HPDE6-E6E7 (cell line): ENCODE measurements around the gene OSM.
"Not testable (repeated sequence)": the region's sequence is repeated elsewhere in the genome, so short reads cannot be mapped to it uniquely, and the experiment has no call there.

Experiments used
- DNase-seq: peaks from one replicate; pipeline ENCODE4 v3.0.0; 2011; ENCODE audit warnings: missing footprints; ENCODE audit errors: extremely low spot score

The OSM gene

DNA sequence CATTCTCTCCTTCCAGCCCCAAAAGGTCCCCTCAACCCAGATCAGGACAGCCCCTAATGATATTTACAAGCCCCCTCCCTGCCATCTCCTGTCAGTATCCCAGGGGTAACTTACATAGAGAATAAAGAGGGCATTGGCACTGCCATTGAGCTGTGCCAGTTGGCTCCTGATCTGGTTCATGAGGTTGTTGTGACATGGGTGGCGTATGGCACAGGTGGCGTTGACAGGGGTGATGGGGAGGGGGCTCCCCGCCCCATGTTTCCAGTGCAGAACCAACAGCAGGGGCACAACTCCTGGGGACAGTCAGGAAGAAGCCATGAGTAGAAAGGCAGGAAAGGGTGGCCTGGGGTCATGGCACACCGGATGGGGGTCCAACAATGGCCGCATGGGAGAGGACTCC lies 22.0 kb downstream of the OSM start:
- DNase-seq, result no peak

DNA sequence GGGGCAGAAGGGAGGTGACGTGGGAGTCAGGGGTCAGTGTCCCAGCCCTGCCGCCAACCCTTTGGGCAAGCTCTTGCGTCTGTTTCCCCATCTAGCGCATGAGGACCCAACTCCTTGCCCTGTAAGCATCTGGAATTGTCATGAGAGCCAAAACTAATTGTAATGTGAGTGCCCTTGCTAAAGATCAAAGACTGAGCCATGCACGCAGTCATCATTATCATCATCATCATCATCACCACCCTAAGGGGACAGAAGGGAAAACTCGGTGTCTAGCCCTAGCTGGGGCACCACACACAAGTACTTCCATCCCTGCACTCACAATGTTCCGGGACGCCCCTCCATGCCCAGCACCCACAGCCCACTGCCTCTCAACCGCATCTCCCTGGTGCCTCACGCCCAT lies 22.6 kb downstream of the OSM start:
- DNase-seq, result no peak

DNA sequence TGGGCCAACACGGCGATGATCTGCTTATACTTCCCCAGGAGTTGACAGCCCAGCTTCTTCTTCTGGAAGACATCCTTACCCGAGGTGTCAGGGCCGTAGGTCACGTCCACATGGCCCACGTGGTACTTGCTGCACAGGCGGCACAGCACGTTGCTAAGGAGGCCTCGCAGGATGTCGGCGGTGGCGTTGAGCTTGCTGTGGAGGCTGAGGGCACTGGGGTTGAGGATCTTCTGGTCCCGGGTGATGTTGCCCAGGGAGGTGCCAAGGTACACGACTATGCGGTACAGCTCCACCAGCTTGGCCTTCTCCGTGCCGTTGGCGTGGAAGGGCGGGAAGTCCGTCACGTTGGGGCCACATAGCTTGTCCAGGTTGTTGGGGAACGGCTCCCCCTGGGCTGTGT lies 23.0 kb downstream of the OSM start:
- DNase-seq, result no peak

DNA sequence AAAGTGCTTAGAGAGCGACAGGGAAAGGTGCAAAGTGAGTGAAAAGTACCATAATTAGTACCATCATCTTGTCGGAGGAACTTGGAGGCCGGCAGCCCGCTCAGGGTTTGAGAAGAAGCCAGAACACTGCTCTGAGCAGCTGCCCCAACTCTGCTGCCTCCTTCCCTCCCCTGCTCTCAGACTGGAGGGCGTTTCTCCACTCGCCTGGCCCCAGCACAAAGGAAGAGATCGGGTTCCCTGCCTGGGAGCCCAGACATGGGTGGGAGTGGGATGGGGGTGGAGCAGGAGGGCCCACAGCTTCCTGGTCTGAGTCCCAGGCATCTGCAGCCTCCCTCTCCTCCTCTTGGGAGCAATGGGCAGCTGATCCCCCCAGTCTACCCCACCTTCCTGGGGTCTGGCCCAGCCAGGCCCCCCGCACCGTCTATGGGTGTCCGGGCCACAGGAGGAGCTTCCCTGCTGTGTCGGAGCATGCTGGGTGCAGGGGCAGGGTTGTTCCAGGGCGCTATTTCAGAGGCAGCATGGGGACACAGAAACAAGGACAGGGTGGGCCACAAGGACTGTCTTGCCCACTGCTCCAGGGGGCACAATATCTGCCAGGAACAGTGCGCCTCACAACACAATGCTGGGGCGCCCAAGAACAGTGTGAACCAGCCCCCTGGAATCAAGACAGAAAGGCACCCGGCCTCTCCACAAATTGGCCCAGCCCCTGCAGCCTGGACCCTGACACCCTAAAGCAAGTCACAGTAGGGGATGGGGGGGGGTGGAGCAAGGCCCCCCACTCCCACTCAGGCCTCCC lies 24.9 kb downstream of the OSM start:
- no peak for DNase-seq

DNA sequence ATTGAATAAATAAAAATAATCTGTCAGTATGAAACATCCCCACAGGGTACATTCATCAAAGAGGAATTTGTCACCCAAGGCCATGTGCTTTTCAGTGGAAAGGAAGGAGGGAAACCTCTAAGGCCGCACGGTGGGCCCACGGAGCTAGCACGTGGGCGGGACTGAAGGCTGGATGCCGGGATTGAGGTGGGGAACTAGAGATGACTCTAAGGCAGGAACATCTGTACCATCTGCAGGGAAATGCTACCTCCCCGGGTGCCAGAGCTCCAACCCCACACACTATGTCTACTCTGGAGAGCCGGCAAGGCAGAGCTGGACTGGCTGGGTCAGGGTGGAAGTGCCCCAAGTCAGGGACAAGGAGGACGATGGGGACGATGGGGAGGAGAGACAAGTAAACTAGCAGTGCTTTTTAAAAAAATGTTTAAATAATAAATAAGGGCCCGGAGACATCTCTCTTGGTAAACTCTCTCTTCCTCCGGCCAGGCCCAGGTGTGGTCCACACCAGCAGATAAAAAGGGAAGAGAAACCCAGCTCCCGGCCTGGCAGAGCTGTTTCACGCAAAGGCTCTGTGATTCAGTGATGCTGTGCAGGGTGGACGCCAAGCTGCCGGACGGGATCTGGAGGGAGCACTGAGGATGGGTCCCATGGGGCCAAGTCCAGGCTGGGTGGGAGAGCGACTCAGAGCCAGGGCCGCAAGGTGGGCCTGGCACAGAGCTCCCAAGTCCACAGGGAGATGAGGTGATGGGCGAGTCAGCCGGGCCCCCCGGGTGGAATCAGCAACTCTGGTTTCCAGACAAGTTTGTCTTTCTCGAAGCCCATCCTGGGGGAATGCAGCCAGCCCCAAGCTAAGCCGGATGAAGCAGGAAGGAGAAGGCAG lies 25.9 kb downstream of the OSM start:
- no peak for DNase-seq

DNA sequence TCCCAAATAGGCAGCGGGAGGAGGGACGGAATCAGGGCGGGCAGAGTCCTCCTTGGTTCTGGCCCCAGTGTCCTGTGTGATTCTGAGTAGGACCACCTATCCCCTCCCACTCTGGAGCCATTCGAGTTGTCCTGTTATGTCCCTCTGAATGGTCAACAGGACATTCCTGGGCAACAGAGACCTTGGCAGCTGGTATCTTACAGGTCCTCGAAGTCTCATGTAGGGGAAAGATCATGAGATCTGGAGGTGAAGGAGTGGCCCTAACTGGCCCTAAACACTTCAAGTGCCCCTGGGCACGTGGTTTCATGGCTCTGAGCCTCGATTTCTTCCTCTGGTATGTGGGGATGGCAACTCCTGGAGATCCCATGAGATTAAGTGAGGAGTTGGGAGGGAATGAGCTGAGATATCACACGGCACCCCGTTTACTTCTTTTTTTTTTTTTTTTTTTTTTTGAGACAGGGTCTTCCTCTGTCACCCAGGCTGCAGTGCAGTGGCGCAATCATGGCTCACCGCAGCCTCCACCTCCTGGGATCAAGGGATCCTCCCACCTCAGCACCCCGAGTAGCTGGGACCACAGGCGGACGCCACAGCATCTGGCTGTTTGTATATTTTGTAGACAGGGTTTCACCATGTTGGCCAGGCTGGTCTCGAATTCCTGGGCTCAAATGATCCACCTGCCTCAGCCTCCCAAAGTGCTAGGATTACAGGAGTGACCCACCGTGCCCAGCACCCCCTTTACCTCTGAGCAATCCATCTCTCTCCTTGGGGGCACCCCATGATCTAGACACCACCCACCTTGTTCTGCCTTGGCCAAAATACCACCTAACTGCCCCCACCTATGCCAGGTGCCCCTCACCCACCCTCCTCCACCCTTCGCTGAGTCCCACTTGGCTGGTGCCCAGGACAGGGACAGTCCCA lies 26.9 kb downstream of the OSM start:
- DNase-seq, result no peak

DNA sequence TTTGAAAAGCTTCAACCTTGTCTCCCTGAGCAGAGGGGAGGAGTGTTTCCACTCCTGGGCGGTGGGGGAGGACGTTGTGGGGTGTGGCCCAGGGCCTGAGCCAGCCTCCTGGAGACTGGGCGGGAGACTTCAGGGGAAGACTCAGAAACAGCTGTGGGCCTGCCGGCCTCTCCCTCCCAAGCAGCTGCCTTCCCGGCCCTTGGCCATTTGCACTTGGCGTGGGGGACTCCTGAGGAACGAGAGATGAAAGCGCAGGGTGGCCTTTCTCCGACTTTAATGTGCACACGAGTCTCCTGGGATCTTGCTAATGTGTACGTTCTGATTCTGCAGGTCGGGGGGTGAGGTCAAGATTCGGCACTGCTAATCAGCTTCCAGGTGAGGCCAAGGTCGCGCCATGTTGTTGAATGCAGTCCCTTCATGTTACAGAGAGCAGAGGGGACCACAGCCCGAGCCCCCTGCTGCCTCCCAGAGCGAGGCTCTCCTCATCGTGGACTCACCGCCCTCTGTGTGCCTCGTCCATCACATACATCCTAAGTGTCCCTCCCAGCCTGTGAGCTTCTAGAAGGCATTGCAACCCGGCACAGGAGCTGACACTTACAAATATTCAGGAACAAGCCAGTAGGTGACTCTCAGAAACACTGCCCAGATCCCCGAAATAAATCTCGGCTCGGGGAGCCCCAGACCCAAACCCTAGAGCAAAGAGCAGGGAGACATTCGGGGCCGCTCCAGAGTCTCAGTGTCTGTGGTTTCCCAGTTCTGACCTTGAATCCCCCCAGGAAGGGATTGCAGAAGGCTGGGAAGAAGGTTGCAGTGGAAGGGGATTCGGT lies 27.8 kb downstream of the OSM start:
- no peak for DNase-seq

DNA sequence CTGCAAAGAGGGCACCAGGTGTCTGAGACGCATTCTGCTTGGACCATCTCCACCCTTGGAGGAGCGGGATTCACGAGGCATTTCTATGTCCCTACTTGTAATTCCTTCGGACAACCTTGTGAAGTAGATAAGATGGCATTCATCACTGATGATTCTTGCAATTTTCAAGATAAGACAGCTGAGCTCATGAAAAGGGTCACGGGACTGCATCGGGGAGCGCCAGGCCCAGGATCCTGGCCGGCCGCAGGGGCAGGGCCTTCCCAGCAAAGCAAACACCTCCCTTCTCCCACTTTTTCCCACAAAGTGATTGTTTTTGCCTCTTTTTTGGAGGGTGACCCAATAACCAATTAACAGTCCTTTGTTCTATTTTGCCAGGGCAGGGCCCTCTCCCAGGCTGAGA lies 28.5 kb downstream of the OSM start:
- no peak for DNase-seq

DNA sequence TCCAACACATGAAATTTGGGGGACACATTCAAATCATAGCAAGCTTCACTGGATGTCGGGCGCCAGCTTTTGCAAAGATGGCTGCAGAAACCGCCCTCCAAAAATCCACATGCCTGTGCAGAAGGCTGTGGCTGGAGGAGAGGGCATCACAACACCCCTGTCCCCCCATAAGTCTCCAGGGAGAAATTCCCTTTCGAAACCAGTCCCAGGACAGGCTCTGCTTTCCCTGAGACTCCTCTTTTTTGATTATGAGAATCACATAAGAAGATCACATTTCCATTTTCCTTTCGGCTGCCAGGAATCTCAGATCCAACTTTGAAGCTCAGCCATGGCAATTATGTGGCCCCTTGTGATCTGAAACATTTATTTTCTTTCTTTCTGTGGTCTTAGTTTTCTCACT lies 29.8 kb downstream of the OSM start:
- no peak for DNase-seq

DNA sequence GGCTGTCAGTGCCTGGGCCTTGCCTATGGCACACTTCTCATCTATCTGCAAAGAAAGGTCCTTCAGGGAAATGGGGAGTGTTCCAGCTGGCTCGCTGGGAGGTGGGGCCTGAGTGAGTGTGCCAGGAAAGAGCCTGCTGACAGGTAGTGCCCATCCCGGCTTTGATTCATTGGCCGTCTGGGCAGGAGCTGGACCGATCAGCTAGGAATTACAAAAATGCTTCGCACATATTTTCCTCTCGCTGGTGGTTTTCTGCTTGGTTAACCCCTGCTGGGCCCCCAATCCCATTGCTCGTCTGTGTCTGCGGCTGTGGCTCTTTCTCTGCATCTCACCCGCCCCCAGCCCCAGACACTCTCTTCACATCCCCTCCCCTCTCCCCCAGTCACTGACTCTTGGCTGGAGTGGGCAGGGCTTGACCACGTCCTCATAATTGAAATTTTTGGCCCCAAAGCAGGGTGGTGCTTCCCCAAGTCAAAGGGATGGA lies 30.9 kb downstream of the OSM start:
- DNase-seq, result peak; percentile 60

DNA sequence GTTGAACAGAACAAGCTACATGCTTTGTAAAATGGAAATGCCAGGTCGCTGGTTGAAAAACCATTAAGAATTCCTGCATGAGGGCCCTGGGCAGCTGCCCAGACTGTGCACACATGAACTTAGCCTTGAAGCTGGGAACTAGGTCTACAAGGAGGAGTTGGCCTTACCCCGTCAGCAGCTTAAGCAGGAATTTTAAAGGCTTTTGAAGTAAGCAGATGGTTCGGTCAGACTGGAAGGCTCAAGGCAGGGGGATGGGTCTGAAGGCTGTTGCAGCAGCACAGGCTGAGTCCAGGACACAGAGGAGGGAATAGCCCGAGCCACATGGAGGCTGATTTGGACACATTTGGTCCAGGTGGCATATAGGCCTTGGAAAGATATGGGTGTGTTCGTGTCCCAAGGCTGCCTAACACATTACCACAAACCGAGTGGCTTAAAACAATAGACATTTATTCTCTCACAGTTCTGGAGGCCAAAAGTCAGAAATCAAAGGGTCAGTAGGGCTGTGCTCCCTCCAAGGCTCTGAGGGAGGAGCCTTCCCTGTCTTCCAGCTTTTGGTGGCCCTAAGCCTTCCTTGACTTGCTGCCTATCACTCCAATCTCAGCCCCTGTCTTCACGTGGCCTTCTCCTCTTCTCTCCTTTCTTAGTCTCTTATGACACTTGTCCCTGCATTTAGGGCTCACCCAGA lies 31.7 kb downstream of the OSM start:
- no peak for DNase-seq

DNA sequence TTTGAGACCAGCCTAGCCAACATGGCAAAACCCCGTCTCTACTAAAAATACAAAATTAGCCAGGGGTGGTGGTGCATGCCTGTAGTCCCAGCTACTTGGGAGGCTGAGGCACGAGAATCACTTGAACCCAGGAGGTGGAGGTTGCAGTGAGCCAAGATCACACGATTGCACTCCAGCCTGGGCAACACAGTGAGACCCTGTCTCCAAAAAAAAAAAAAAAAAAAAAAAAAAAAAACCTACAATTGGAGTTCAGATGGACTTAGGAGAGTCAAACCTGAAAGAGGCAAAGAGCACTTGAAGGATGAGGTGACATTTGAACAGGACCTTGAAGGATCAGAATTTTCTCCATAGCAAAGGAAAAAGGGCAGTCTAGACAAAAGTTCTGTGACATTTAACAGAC lies 32.3 kb downstream of the OSM start:
- not testable (repeated sequence) for DNase-seq

DNA sequence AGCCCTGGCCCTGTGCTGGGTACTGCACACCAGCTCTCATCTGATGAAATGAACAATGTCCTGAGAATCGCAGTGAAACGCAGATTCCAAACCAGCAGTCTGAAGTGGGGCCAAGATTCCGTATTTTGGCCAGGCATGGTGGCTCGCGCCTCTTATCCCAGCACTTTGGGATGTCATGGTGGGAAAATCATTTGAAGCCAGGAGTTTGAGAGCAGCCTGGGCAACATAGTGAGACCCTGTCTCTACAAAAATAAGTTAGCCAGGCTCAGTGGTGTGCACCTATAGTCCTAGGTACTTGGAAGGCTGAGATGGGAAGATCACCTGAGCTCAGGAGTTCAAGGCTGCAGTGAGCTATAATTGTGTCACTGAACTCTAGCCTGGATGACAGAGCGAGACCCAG lies 33.1 kb downstream of the OSM start:
- DNase-seq, result no peak

DNA sequence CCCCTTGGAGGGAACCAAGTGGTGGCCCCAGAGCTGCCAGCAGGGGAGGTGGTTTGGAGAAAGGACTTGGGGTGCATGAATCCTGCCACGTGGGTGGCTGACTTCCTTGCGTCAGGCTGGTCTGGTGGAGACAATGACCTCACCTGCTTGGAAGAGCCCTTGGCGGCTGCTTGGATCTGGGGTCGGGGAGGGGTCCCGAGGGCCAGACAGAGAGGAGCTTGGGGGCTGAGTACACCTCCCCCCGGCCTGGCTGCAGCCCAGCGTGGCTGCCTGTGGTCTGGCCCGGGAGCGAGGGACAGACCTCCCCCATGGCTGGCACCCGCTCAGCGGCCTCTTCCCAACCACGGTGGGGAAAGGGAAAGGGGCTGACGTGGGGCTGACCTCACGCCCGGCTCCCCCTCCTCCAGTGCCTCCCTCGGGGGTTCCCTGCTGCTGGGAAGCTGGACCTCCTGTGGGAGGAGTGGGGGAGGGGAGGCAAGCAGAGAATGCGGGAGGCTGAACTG lies 33.9 kb downstream of the OSM start:
- DNase-seq, result no peak

DNA sequence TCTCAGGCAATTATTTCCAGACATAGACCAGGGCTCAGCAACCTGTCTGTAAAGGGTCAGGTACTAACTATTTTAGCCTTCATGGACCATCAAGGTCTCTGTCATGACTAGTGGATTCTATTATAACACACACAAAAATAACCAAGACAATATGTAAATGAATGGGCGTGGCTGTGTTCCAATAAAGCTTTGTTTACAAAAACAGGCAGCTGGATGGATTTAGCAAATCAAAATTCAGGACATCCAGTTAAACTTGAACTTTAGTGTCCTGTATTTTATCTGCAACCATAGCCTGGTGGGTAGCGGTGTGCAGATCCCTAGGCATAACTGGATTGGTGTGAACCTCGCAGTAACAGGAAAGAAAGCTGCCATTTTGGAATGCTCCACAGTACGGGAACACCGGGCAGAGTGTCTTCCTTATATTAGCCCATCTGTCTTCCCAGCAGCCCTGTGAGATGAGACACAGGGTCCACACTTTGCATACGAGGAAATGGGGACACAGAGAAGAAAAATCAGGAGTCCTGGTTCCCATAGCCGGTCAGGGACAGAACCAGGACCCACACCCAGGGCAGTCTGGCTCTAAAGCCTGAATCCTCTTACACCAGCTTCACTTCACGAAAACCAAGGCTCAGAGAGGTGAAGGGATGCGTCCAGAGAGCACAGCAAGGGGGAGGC lies 35.7 kb downstream of the OSM start:
- DNase-seq, result no peak

DNA sequence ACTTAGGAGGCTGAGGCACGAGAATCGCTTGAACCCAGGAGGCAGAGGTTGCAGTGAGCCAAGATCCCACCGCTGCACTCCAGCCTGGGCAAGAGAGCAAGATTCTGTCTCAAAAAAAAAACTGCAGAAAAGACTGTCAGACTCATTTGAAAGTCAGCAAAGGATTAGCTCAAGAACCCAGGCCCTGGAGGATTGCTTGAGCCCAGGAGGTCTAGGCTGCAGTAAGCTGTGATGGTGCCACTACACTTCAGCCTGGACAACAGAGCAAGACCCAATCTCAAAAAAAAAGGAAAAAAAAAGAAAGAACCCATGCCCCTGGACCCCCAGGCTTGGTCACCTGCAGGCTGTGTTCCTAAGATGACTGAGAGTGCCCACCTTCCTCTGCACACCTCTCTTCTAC lies 36.3 kb downstream of the OSM start:
- DNase-seq, result no peak

DNA sequence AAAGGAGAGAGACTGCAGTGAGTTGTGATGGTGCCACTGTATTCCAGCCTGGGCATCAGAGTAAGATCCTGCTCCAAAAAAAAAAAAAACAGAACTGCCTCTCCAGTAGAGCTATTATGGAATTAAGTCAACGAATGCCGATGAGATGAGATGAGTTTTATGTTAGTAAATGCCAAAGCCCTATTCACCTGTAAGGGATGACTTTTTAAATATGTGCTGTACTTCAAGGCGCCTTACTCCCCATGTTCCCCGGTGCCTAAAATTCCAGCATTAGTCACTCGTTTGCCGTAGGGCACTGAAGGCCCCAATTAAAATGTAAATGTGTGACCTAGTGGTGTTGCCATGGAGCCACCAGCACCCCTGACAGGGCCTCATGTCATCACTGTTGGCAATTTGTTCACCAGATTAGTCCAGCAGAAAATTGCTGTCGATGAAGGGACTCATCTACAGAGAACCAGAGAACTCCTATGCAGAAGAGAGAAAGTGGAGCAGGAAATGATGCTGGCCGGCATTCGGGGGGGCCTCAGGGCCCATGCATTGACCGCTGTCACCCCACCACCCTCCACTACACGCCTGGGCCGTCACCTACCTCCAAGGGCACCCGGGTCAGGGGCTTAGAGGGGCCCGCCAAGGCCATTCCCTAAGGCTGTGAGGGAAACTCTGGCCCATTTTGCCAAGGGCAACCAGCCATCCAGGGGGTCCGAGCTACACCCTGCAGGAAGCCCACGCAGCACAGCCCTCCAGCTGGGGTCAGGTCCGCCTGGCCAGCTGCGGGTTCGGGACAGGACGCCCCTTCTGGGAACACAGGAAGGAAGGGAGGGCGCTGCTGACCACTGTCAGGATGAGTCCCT lies 37.9 kb downstream of the OSM start:
- DNase-seq, result peak; percentile 64

DNA sequence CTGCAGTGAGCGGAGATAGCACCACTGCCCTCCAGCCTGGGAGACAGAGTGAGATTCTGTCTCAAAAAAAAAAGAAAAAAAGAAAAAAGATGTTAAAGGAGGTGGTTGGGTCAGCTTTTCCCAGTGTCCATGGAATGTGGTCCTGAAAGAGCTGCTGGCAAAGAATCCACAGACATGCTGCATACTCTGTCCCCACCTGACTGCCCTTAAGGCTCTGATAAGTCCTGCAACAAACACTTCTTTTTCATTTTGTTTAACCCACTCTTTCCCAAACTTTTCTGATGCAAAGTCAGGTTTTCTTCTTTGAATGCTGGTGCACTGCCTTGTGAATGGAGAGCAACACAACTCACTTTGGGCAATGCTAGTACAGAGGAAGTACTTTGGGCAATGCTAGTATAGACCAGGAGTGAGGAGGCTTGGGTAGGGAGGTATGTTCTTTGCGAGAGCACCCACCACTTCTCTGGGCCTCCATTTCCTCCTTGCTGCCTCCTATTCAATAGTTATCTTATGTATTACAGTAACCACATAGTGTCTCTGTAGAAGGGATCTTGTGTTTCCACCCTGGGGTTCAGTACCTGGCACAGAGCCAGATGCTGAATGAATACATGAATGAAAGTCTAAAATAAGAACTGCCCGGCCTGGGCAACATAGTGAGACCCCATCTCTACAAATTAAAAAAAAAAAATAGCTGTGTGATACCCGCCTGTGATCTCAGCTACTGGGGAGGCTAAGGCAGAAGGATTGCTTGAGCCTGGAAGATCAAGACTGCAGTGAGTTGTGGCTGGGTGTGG lies 39.0 kb downstream of the OSM start:
- DNase-seq, result no peak
